GM23338 (cell line): ENCODE measurements around the gene LOXL1. TPM values are rescaled to one million over a fixed set of nuclear protein-coding genes. Genes with fewer than 3 reads are reported as not detected.

Experiments
- ATAC-seq: fragments of 200-7000 bp; cut with Tn5 transposase; 3 replicates; pipeline ENCODE4 v1.9.1; 2020
- DNase-seq: peaks from one replicate; pipeline ENCODE4 v3.0.0-alpha.2; 2015; ENCODE audit warnings: low spot score
- H2AFZ ChIP-seq: fragments of 200-600 bp; sonication (generic); 2 replicates; pipeline ENCODE4 v1.8.0; 2016; ENCODE audit warnings: antibody characterized with exemption, mild to moderate bottlenecking, moderate library complexity
- H3F3A ChIP-seq: fragments of 200-600 bp; sonication (generic); replicated peaks from 2 replicates; pipeline ENCODE4 v1.8.0; 2017; ENCODE audit warnings: antibody characterized with exemption, mixed run types, low read depth
- H3K27ac ChIP-seq: fragments of 200-600 bp; sonication (generic); 2 replicates; pipeline ENCODE4 v1.6.1; 2016; ENCODE audit warnings: low read depth
- H3K27me3 ChIP-seq: fragments of 200-600 bp; sonication (generic); 2 replicates; pipeline ENCODE4 v1.8.0; 2016; ENCODE audit warnings: mild to moderate bottlenecking, mixed run types, moderate library complexity; ENCODE audit not compliant: insufficient read depth
- H3K36me3 ChIP-seq: fragments of 200-600 bp; sonication (generic); 2 replicates; pipeline ENCODE4 v1.8.0; 2016; ENCODE audit warnings: mild to moderate bottlenecking; ENCODE audit not compliant: insufficient read depth
- H3K4me1 ChIP-seq: fragments of 200-600 bp; sonication (generic); 2 replicates; pipeline ENCODE4 v1.8.0; 2016; ENCODE audit warnings: mild to moderate bottlenecking, moderate library complexity; ENCODE audit not compliant: insufficient read depth
- H3K4me2 ChIP-seq: fragments of 200-600 bp; sonication (generic); 2 replicates; pipeline ENCODE4 v1.7.1; 2017; ENCODE audit warnings: mixed run types
- H3K4me3 ChIP-seq: fragments of 200-600 bp; sonication (generic); 2 replicates; pipeline ENCODE4 v1.6.1; 2016; ENCODE audit warnings: mixed run types
- H3K79me2 ChIP-seq: fragments of 200-600 bp; sonication (generic); replicated peaks from 2 replicates; pipeline ENCODE4 v1.8.0; 2017; ENCODE audit warnings: mild to moderate bottlenecking; ENCODE audit not compliant: insufficient read depth
- H3K9me2 ChIP-seq: fragments of 200-600 bp; sonication (generic); 2 replicates; pipeline ENCODE4 v1.8.0; 2017; ENCODE audit not compliant: insufficient read depth
- H4K20me1 ChIP-seq: fragments of 200-600 bp; sonication (generic); replicated peaks from 2 replicates; pipeline ENCODE4 v1.8.0; 2017; ENCODE audit warnings: mild to moderate bottlenecking; ENCODE audit not compliant: insufficient read depth
- H3K27ac Mint-ChIP-seq: 2 replicates; pipeline ENCODE4 v1.8.0; 2020; ENCODE audit warnings: inconsistent platforms, mild to moderate bottlenecking, moderate library complexity, mixed read lengths
- H3K27me3 Mint-ChIP-seq: 3 replicates; pipeline ENCODE4 v1.8.0; 2022; ENCODE audit warnings: low read depth, mild to moderate bottlenecking, moderate library complexity, mixed read lengths, inconsistent platforms; ENCODE audit not compliant: insufficient read depth, poor library complexity
- H3K36me3 Mint-ChIP-seq: 3 replicates; pipeline ENCODE4 v1.8.0; 2021; ENCODE audit warnings: low read depth, mild to moderate bottlenecking, inconsistent platforms, moderate library complexity, mixed read lengths
- H3K4me1 Mint-ChIP-seq: 3 replicates; pipeline ENCODE4 v1.8.0; 2020; ENCODE audit warnings: mild to moderate bottlenecking, inconsistent platforms, mixed read lengths
- H3K4me3 Mint-ChIP-seq: 3 replicates; pipeline ENCODE4 v1.8.0; 2021; ENCODE audit warnings: moderate library complexity, mild to moderate bottlenecking, inconsistent platforms, mixed read lengths
- H3K9me3 Mint-ChIP-seq: 3 replicates; pipeline ENCODE4 v1.8.0; 2020; ENCODE audit warnings: moderate library complexity, mild to moderate bottlenecking, inconsistent platforms, mixed read lengths
- CREB1 ChIP-seq: fragments of 250-450 bp; sonication (Bioruptor Pico); IDR thresholded peaks from 2 replicates; pipeline ENCODE4 v1.5.0; 2020; ENCODE audit warnings: low read depth, mild to moderate bottlenecking, moderate library complexity
- CTCF ChIP-seq, 2 experiments: fragments of 200-600 bp in 1 of 2; sonication (generic) in 1 of 2; conservative IDR thresholded peaks; 2 replicates each; pipeline versions ENCODE4 v1.5.1 to v1.6.1; 2016 to 2017; ENCODE audit warnings: antibody characterized with exemption in 2 of 2, low read depth in 2 of 2, mild to moderate bottlenecking in 2 of 2, moderate library complexity in 1 of 2
- EZH2 ChIP-seq: fragments of 200-600 bp; sonication (generic); IDR thresholded peaks from one replicate; pipeline ENCODE4 v1.8.0; 2017; ENCODE audit warnings: antibody characterized with exemption, mild to moderate bottlenecking, low read depth; ENCODE audit not compliant: unreplicated experiment
- EZH2phosphoT487 ChIP-seq: fragments of 200-600 bp; sonication (generic); IDR thresholded peaks from one replicate; pipeline ENCODE4 v1.8.1; 2018; ENCODE audit warnings: antibody characterized with exemption; ENCODE audit not compliant: unreplicated experiment
- POLR2AphosphoS5 ChIP-seq: IDR thresholded peaks from 2 replicates; pipeline ENCODE4 v1.6.1; 2016; ENCODE audit warnings: antibody characterized with exemption, low read depth
- ZNF331 ChIP-seq: fragments of 250-450 bp; sonication (Bioruptor Pico); IDR thresholded peaks from 2 replicates; pipeline ENCODE4 v1.5.0; 2020; ENCODE audit warnings: low read depth, mild to moderate bottlenecking, moderate library complexity
- ZNF462 ChIP-seq: fragments of 250-450 bp; sonication (Bioruptor Pico); IDR thresholded peaks from 2 replicates; pipeline ENCODE4 v1.5.0; 2020; ENCODE audit warnings: mild to moderate bottlenecking, moderate library complexity
- polyA plus RNA-seq: library from polyadenylated mRNA; unstranded; fragments of >200 nt; fragmentation: Nextera tagmentation; extraction: Ambion mirVana; gene quantifications from 2 replicates; pipeline ENCODE4 v1.2.1, GENCODE V29; 2016
- total RNA-seq: library from RNA; depleted of rRNA; stranded (reverse); fragments of >200 nt; shearing (Covaris generic); gene quantifications from 2 replicates; pipeline ENCODE4 v1.2.3, GENCODE V29; 2014

The LOXL1 gene
- total and polyA plus RNA-seq, 2 experiments from 2014 or later: 6.9 to 10.8 TPM

DNA sequence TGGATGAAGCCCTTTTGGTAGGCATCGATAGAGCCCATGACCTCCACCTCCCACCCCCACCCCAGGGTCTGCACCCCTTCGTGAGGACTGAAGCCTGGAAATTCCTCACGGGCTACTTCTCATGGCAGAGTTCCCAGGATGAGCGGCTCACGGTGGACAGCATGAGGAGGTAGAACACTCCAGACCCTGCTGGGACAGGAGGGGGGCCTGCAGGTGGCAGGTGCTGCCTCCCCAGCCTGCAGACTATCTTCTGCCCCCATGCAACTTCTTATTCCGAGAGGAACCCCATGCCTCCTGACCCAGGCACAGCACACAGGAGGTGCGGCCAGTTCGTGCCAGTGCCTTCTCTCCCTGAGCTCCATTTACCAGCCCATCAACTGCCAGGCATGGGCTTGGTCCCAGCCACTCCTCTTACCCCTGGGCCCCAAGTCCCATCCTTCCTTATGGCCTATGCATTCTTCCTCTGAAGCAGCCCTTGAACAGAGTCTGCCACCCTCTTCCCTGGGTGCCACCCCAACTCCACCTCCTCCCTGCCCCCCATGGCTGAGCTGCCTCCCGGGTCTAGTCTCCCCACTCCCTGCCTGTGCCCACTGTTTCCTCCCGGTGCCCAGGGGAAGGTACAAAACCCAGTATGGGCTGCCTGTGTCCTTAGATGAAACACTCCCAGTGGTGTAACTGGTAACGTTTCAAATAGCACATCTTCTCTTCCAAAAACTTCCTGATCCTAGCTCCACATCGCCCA lies 44.5 kb upstream of the LOXL1 start:
- no peaks in the 10 kb centered on the region for H3K9me2 ChIP-seq
- H3K36me3 ChIP-seq: no peaks in the 10 kb centered on the region
- H3K4me3 ChIP-seq: no peak overlapping the region
- no peak for ATAC-seq
- H3K4me2 ChIP-seq: no peak overlapping the region
- no peaks in the 10 kb centered on the region for H3F3A ChIP-seq
- Mint-ChIP-seq H3K4me1 (peaks cover under 1% of the 10 kb centered on the region; the same call in 2 of the 3 replicates), H3K27me3 (peaks cover 3% of the 10 kb centered on the region), H3K4me3 (no peak overlapping the region), H3K27ac (no peak overlapping the region), H3K9me3 (no peaks in the 10 kb centered on the region), H3K36me3 (no peaks in the 10 kb centered on the region)
- H3K79me2 ChIP-seq: no peaks in the 10 kb centered on the region
- no peaks in the 10 kb centered on the region for H4K20me1 ChIP-seq
- no peak for DNase-seq
- no peak overlapping the region for H2AFZ ChIP-seq
- no peaks in the 10 kb centered on the region for H3K27me3 ChIP-seq
- no peaks in the 10 kb centered on the region for H3K4me1 ChIP-seq
- no peak overlapping the region for H3K27ac ChIP-seq
- TF ChIP-seq POLR2AphosphoS5 (no peak), ZNF462 (CRISPR knock-in tag) (no peak), CREB1 (CRISPR knock-in tag) (no peak), CTCF (conservative IDR thresholded peaks at IDR 0.05; ENCODE audit: low read depth in 2 of 2) (no peak), EZH2 (no peak), EZH2phosphoT487 (no peak), ZNF331 (CRISPR knock-in tag) (no peak)
